ENCODE data around the gene MTRR. TPM values are rescaled to one million over a fixed set of nuclear protein-coding genes. Genes with fewer than 3 reads are reported as not detected.

Gene MTRR
- polyA plus RNA-seq, 1 of the 3 experiments (the other 2 are of a cell fraction) = 18.4 TPM

GRCh38 chr5:7873216-7873615 lies 4.3 kb downstream of the MTRR start:
- ChIA-PET POLR2A (no interaction called here), CTCF (interaction anchor here (1.0 to 1.5 kb wide), 3 partner anchors 14 to 16 kb away, joined by 3 to 4 read pairs (median 4); no protein-coding TSS in a partner anchor)
- H3K4me3 ChIP-seq (ENCODE audit: low read depth in 2 of 2, low read length in 1 of 2) = no peak overlapping the region
- peaks cover 20% of the 10 kb centered on the region for H4K20me1 ChIP-seq (ENCODE audit: insufficient read depth)
- H3K36me3 ChIP-seq (replicated peaks in 1 of 2; ENCODE audit: control insufficient read depth in 1 of 2, insufficient read depth in 2 of 2, low read length in 1 of 2) = peaks cover 31 to 63% of the 10 kb centered on the region in 2 experiments
- no peak for DNase-seq
- no peak overlapping the region for H3K9ac ChIP-seq
- H3F3A ChIP-seq (replicated peaks; ENCODE audit: insufficient read depth) = no peaks in the 10 kb centered on the region
- no peaks in the 10 kb centered on the region for H3K9me3 ChIP-seq
- H3K9me2 ChIP-seq = no peaks in the 10 kb centered on the region
- no peak overlapping the region for H2AFZ ChIP-seq (ENCODE audit: low read depth)
- TF ChIP-seq MEF2A (IDR thresholded peaks at IDR 0.05; ENCODE audit: borderline replicate concordance, low read depth) (no peak), FOXJ3 (CRISPR knock-in tag; IDR thresholded peaks at IDR 0.05) (no peak), CTCF (IDR thresholded peaks at IDR 0.05) (no peak), ZBTB33 (IDR thresholded peaks at IDR 0.05; ENCODE audit: borderline replicate concordance, low read depth) (no peak), RFX5 (IDR thresholded peaks at IDR 0.05; ENCODE audit: low read length) (no peak), ELF1 (IDR thresholded peaks at IDR 0.05) (no peak), JUND (IDR thresholded peaks at IDR 0.05) (no peak), RCOR1 (IDR thresholded peaks at IDR 0.05; ENCODE audit: low read length) (no peak), USF2 (IDR thresholded peaks at IDR 0.05; ENCODE audit: borderline replicate concordance, low read depth, low read length) (no peak), EP300 (IDR thresholded peaks at IDR 0.05; ENCODE audit: borderline replicate concordance in 1 of 2, low read depth in 1 of 2, low read length in 1 of 2) (no peak), EZH2phosphoT487 (IDR thresholded peaks at IDR 0.05; ENCODE audit: borderline replicate concordance, low read depth) (no peak)
- WGBS (ENCODE audit: low lambda C conversion rate) = 88% methylated on average over 9 of the region's 9 CpGs
- no peaks in the 10 kb centered on the region for H3K27me3 ChIP-seq (ENCODE audit: insufficient read depth)
- H3K4me2 ChIP-seq = no peak overlapping the region
- H3K79me2 ChIP-seq (ENCODE audit: insufficient read depth) = peaks cover 75% of the 10 kb centered on the region
- no peak overlapping the region for H3K27ac ChIP-seq (ENCODE audit: low read depth in 2 of 2, low read length in 1 of 2)
- H3K4me1 ChIP-seq (ENCODE audit: control insufficient read depth in 1 of 2, insufficient read depth in 2 of 2, low read depth in 1 of 2, low read length in 1 of 2) = peaks cover 0 to 6% of the 10 kb centered on the region in 2 experiments; a peak in 3 of 4 replicates

GRCh38 chr5:7874639-7875038 lies 5.7 kb downstream of the MTRR start:
- CTCF ChIA-PET = interaction anchor here (0.7 to 3.8 kb wide), 5 partner anchors 12 to 22 kb away, joined by 3 to 17 read pairs (median 4); no protein-coding TSS in a partner anchor
- Histone ChIP-seq H3K27ac (ENCODE audit: low read depth in 2 of 2, low read length in 1 of 2) (no peak overlapping the region), H3K4me3 (ENCODE audit: low read depth in 2 of 2, low read length in 1 of 2) (no peak overlapping the region), H3K27me3 (ENCODE audit: insufficient read depth) (no peaks in the 10 kb centered on the region), H3K79me2 (ENCODE audit: insufficient read depth) (peaks cover 64% of the 10 kb centered on the region), H4K20me1 (ENCODE audit: insufficient read depth) (peaks cover 20% of the 10 kb centered on the region), H3K36me3 (replicated peaks in 1 of 2; ENCODE audit: control insufficient read depth in 1 of 2, insufficient read depth in 2 of 2, low read length in 1 of 2) (peaks cover 37 to 73% of the 10 kb centered on the region in 2 experiments), H3K9ac (no peak overlapping the region), H2AFZ (ENCODE audit: low read depth) (no peak overlapping the region), H3F3A (replicated peaks; ENCODE audit: insufficient read depth) (no peaks in the 10 kb centered on the region), H3K9me3 (no peaks in the 10 kb centered on the region), H3K9me2 (no peaks in the 10 kb centered on the region), H3K4me1 (ENCODE audit: control insufficient read depth in 1 of 2, insufficient read depth in 2 of 2, low read depth in 1 of 2, low read length in 1 of 2) (peaks cover 5 to 6% of the 10 kb centered on the region in 2 experiments; a peak in 3 of 4 replicates), H3K4me2 (no peak overlapping the region)
- DNase-seq = no peak
- POLR2A ChIA-PET = no interaction called here
- no peak for TF ChIP-seq TCF12 (IDR thresholded peaks at IDR 0.05)
- no peak for TF ChIP-seq RAD21 (IDR thresholded peaks at IDR 0.05; ENCODE audit: low read length)
- no peak for TF ChIP-seq NRF1 (IDR thresholded peaks at IDR 0.05; ENCODE audit: low read depth, low read length)
- no peak for TF ChIP-seq REST (IDR thresholded peaks at IDR 0.05; ENCODE audit: low read depth, low read length)
- TF ChIP-seq RFX5 (IDR thresholded peaks at IDR 0.05; ENCODE audit: low read length) = no peak
- WGBS (ENCODE audit: low lambda C conversion rate) = 86% methylated on average over 2 of the region's 2 CpGs
